AG04450 (cell line): Measurements from ENCODE around the gene TECTA. TPM values are rescaled to one million over a fixed set of nuclear protein-coding genes. Genes with fewer than 3 reads are reported as not detected.
A peak's percentile ranks its signal among the peaks of the same experiment; 100 is the strongest.
"Not testable (repeated sequence)": the region's sequence is repeated elsewhere in the genome, so short reads cannot be mapped to it uniquely, and the experiment has no call there.

Experiments used
- CTCF ChIA-PET: fragments of 300-600, 350-600 bp; formaldehyde crosslinking; extraction: SDS; loops from one replicate; lab custom pipeline; 2022; ENCODE audit warnings: antibody characterized with exemption, inconsistent platforms; lab: Charles Lee
- POLR2A ChIA-PET: fragments of 350-600 bp; formaldehyde crosslinking; extraction: SDS; loops from one replicate; lab custom pipeline; 2021; ENCODE audit warnings: antibody characterized with exemption, inconsistent platforms; lab: Yijun Ruan, JAX
- DNase-seq: peaks from one replicate; pipeline ENCODE4 v3.0.0-alpha.2; 2011; ENCODE audit warnings: low read depth, low spot score
- H3K27ac ChIP-seq: one replicate; pipeline ENCODE4 v1.5.1; 2012; ENCODE audit warnings: low read depth, low read length, control low read depth
- H3K27me3 ChIP-seq: one replicate; pipeline ENCODE4 v1.6.0; 2012; ENCODE audit warnings: low read length; ENCODE audit not compliant: control insufficient read depth, insufficient read depth
- H3K4me3 ChIP-seq: 2 replicates; pipeline ENCODE4 v1.5.1; 2011; ENCODE audit warnings: mild to moderate bottlenecking, low read depth, low read length, control low read depth
- H3K9me3 ChIP-seq: 2 replicates; pipeline ENCODE4 v1.5.1; 2012; ENCODE audit warnings: low read length; ENCODE audit not compliant: control insufficient read depth, insufficient read depth
- polyA plus RNA-seq: library from polyadenylated mRNA; depleted of rRNA; stranded (reverse); fragments of >200 nt; gene quantifications from 2 replicates; pipeline ENCODE4 v1.2.3, GENCODE V29; 2011
- TF ChIP-seq, protein P1 (sequence below): IDR thresholded peaks from 2 replicates; pipeline ENCODE4 v1.5.1; 2011; ENCODE audit warnings: low read depth, low read length, control low read depth, inconsistent platforms

The TECTA gene
- polyA plus RNA-seq, 1 experiment: 0.37 TPM

DNA sequence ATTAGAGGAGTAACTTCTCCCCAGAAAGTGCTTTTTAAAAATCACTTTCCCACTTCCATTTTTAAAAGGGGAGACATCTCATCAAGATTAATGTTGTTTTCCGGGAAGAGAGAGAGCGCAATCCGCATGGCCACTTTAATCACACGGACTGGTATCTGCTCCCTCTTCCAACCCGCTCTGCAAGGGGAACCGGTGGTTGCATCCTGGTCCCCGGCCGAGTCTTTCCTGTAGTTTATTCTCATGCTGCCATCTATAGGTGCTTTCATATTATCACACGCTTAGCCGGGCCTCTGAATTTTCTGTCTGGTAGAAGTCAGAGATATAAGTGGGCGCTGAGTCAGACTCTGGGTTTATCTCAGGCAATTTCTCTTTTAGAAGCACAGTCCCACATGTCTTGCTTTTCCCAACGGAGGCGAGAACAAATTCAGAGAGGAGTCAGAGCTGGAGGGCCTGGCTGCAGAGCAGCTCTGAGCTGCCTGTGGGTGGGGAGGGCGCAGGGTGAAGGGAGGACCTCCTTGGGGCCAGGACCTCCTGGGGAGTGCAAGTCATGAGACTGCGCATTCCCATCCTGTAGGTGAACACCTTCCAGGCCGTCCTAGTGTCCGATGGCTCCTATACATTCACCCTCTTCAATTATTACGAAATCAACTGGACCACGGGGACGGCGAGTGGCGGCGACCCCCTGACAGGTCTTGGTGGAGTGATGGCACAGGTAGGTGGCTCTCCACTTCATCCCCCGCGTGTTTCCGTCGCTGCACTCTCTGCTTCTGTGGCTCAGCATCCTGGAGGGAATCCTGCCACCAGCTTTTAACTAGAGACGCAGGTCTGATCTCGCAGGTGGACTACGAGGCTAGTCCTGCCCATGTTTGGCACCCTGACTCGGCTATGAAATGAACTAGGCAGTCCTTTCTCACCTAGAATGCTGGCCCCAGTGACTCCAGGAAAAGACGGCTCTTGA is 11.7 kb downstream of the TECTA start:
- DNase-seq: peak; percentile 54
- Histone ChIP-seq H3K9me3 (no peaks in the 10 kb centered on the region), H3K27ac (no peak overlapping the region), H3K27me3 (peaks cover 16% of the 10 kb centered on the region), H3K4me3 (no peak overlapping the region)
- TF ChIP-seq, protein P1, sequence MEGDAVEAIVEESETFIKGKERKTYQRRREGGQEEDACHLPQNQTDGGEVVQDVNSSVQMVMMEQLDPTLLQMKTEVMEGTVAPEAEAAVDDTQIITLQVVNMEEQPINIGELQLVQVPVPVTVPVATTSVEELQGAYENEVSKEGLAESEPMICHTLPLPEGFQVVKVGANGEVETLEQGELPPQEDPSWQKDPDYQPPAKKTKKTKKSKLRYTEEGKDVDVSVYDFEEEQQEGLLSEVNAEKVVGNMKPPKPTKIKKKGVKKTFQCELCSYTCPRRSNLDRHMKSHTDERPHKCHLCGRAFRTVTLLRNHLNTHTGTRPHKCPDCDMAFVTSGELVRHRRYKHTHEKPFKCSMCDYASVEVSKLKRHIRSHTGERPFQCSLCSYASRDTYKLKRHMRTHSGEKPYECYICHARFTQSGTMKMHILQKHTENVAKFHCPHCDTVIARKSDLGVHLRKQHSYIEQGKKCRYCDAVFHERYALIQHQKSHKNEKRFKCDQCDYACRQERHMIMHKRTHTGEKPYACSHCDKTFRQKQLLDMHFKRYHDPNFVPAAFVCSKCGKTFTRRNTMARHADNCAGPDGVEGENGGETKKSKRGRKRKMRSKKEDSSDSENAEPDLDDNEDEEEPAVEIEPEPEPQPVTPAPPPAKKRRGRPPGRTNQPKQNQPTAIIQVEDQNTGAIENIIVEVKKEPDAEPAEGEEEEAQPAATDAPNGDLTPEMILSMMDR: peak; percentile 73
- CTCF ChIA-PET: interaction anchor here (0.7 to 1.1 kb wide), 2 partner anchors 29 to 35 kb away, joined by 3 read pairs; no protein-coding TSS in a partner anchor
- POLR2A ChIA-PET: no interaction called here

- no peak for DNase-seq
- H3K27me3 ChIP-seq: peaks cover 13% of the 10 kb centered on the region
- ChIA-PET POLR2A (no interaction called here), CTCF (interaction anchor here (0.8 kb wide), 1 partner anchor 82 kb away, joined by 3 read pairs; no protein-coding TSS in a partner anchor)
- H3K4me3 ChIP-seq: no peak overlapping the region
- TF ChIP-seq, protein P1: no peak
- H3K27ac ChIP-seq: no peak overlapping the region
- no peaks in the 10 kb centered on the region for H3K9me3 ChIP-seq
Observed at GRCh38 chr11:121113611-121114010, 12.6 kb downstream of the TECTA start.

DNA sequence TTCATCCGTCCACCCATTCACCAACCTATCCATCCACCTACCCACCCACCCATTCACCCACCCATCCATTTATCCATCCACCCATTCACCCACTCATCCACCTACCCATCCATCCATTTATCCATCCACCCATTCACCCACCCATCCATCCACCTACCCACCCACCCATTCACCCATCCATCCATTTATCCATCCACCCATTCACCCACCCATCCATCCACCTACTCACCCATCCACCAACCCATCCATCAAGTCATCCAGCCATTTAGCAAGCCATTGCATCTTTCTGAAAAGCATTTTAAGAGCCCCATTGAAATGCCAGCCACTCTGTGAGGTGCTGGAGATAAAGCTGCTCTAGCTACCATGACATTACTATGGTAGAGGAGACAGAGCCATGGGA is 14.0 kb downstream of the TECTA start:
- DNase-seq, H3K27ac ChIP-seq, CTCF ChIA-PET, H3K4me3 ChIP-seq, H3K9me3 ChIP-seq: not testable (repeated sequence)
- peaks cover 11% of the 10 kb centered on the region for H3K27me3 ChIP-seq
- POLR2A ChIA-PET: interaction anchor here (0.5 kb wide), 1 partner anchor 1939 kb away, joined by 5 read pairs; no protein-coding TSS in a partner anchor

GRCh38 chr11:121117788-121118187 is 16.7 kb downstream of the TECTA start:
- ChIA-PET CTCF (interaction anchor here (0.6 kb wide), 1 partner anchor 184 kb away, joined by 3 read pairs; no protein-coding TSS in a partner anchor), POLR2A (no interaction called here)
- TF ChIP-seq, protein P1: no peak
- H3K27ac ChIP-seq: no peak overlapping the region
- no peak for DNase-seq
- peaks cover 2% of the 10 kb centered on the region for H3K27me3 ChIP-seq
- no peak overlapping the region for H3K4me3 ChIP-seq
- H3K9me3 ChIP-seq: peaks cover 7% of the 10 kb centered on the region; the same call in 1 of the 2 replicates

DNA sequence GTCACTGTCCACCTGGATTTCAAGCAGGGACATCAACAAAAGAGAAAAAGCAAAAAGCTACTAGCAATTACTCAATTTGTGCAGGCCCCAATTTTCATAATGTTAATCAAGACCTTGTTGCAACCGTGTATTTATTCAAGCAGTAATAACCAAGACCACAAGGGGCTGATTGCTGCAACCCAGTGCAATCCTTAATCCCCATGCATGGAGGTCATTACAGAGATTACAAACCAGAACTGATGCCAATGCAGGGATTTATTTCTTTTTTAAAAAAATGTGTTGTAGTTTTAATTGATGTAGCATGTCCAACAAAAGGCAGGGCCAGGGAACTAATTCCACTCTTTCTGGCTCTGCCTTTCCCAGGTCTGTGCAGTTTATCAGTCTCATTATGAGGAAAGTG is 18.4 kb downstream of the TECTA start:
- H3K9me3 ChIP-seq: peaks cover 7% of the 10 kb centered on the region; the same call in 1 of the 2 replicates
- POLR2A ChIA-PET: no interaction called here
- TF ChIP-seq, protein P1: no peak
- peaks cover 4% of the 10 kb centered on the region for H3K27me3 ChIP-seq
- no peak overlapping the region for H3K4me3 ChIP-seq
- DNase-seq: no peak
- CTCF ChIA-PET: interaction anchor here (1.4 kb wide), 1 partner anchor 75 kb away, joined by 6 read pairs; no protein-coding TSS in a partner anchor
- H3K27ac ChIP-seq: no peak overlapping the region
